Measurements from ENCODE around the gene ZNF32. TPM values are rescaled to one million over a fixed set of nuclear protein-coding genes. Genes with fewer than 3 reads are reported as not detected.
"Not testable (repeated sequence)": the region's sequence is repeated elsewhere in the genome, so short reads cannot be mapped to it uniquely, and the experiment has no call there.

ZNF32 gene
- total RNA-seq, 1 donor from 2014 or later: 48.8 TPM

DNA sequence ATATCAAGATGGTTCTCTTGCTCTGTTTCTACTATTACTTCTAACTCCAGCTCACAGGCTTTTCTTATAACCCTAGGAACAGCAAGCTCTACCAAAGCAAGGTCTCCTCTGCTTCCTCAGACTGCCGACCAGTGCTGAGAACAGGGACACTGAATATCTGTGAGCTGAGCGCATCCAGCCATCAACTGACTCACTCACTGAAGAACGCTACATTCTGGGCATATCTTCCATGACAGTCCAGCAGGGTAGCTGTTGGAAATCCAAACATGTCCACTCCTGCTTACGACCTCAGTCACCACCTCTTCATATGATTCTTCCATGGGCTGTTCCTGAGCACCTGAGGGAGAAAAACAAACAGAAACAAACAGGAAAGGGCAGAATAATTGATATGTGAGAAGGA lies 2.8 kb downstream of the ZNF32 start:
- no peak overlapping the region for H3K4me3 Mint-ChIP-seq (ENCODE audit: unreplicated experiment)
- H3K27ac Mint-ChIP-seq (ENCODE audit: unreplicated experiment): no peak overlapping the region
- no peaks in the 10 kb centered on the region for H3K27me3 Mint-ChIP-seq (ENCODE audit: unreplicated experiment)
- TF ChIP-seq, protein P1, sequence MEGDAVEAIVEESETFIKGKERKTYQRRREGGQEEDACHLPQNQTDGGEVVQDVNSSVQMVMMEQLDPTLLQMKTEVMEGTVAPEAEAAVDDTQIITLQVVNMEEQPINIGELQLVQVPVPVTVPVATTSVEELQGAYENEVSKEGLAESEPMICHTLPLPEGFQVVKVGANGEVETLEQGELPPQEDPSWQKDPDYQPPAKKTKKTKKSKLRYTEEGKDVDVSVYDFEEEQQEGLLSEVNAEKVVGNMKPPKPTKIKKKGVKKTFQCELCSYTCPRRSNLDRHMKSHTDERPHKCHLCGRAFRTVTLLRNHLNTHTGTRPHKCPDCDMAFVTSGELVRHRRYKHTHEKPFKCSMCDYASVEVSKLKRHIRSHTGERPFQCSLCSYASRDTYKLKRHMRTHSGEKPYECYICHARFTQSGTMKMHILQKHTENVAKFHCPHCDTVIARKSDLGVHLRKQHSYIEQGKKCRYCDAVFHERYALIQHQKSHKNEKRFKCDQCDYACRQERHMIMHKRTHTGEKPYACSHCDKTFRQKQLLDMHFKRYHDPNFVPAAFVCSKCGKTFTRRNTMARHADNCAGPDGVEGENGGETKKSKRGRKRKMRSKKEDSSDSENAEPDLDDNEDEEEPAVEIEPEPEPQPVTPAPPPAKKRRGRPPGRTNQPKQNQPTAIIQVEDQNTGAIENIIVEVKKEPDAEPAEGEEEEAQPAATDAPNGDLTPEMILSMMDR (IDR thresholded peaks at IDR 0.05): no peak
- peaks cover 22% of the 10 kb centered on the region for H3K9me3 Mint-ChIP-seq (ENCODE audit: unreplicated experiment)
- H3K36me3 Mint-ChIP-seq (ENCODE audit: unreplicated experiment): peaks cover 56% of the 10 kb centered on the region
- no peak for DNase-seq (ENCODE audit: extremely low spot score, unreplicated experiment)
- H3K4me1 Mint-ChIP-seq (ENCODE audit: unreplicated experiment): peaks cover 9% of the 10 kb centered on the region

DNA sequence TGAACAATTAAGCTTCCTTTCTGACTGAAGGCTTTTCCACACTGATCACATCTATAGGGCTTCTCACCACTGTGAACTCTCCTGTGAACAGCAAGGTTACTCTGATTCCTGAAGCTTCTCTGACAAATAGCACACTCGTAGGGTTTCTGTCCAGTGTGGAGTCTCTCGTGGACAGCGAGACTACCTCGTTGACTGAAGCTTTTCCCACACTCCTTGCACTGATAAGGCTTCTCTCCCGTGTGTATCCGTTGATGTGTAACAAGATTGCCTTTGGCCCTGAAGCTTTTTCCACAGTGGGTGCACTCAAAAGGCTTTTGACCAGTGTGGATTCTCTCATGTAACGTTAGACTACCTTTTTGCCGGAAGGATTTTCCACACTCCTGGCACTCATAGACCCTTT lies 4.4 kb downstream of the ZNF32 start:
- DNase-seq (ENCODE audit: extremely low spot score, unreplicated experiment): no peak
- Mint-ChIP-seq H3K27me3 (ENCODE audit: unreplicated experiment) (no peaks in the 10 kb centered on the region), H3K36me3 (ENCODE audit: unreplicated experiment) (peaks cover 54% of the 10 kb centered on the region), H3K9me3 (ENCODE audit: unreplicated experiment) (peaks cover 21% of the 10 kb centered on the region), H3K27ac (ENCODE audit: unreplicated experiment) (no peak overlapping the region), H3K4me1 (ENCODE audit: unreplicated experiment) (peaks cover 9% of the 10 kb centered on the region), H3K4me3 (ENCODE audit: unreplicated experiment) (no peak overlapping the region)
- TF ChIP-seq, protein P1 (IDR thresholded peaks at IDR 0.05): no peak

DNA sequence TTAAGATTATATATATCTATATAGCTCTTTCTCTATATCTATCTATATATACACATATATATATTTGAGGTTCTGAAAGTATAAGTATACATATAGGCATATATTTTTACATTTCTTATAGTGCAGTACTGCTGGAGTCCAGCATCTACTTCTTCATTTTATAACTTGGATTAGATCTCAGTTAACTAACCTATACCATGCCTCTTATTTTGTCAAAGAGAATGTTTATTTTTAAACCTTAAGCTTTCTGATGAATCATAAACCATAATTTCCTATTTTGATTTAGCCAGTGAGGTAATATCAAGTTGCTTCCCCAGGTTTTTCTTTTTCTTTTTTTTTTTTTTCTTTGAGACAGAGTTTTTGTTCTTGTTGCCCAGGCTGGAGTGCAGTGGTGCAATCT lies 8.1 kb downstream of the ZNF32 start:
- peaks cover 33% of the 10 kb centered on the region for H3K36me3 Mint-ChIP-seq (ENCODE audit: unreplicated experiment)
- peaks cover 21% of the 10 kb centered on the region for H3K9me3 Mint-ChIP-seq (ENCODE audit: unreplicated experiment)
- H3K4me3 Mint-ChIP-seq (ENCODE audit: unreplicated experiment): no peak overlapping the region
- TF ChIP-seq, protein P1 (IDR thresholded peaks at IDR 0.05): no peak
- no peak for DNase-seq (ENCODE audit: extremely low spot score, unreplicated experiment)
- H3K27me3 Mint-ChIP-seq (ENCODE audit: unreplicated experiment): peaks cover 8% of the 10 kb centered on the region
- H3K27ac Mint-ChIP-seq (ENCODE audit: unreplicated experiment): no peak overlapping the region
- H3K4me1 Mint-ChIP-seq (ENCODE audit: unreplicated experiment): no peaks in the 10 kb centered on the region

DNA sequence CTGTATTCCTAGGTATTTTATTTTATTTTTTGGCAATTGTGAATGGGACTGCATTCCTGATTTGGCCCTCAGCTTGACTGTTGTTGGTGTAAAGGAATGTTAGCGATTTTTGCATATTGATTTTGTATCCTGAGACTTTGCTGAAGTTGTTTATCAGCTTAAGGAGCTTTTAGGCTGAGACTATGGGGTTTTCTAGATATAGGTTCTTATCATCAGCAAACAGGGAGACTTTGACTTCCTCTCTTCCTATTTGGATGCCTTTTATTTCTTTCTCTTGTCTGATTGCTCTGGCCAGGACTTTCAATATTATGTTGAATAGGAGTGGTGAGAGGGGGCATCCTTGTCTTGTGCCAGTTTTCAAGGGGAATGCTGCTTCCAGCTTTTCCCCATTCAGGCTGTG lies 12.9 kb downstream of the ZNF32 start:
- not testable (repeated sequence) for H3K4me1 Mint-ChIP-seq (ENCODE audit: unreplicated experiment); H3K36me3 Mint-ChIP-seq (ENCODE audit: unreplicated experiment); H3K27ac Mint-ChIP-seq (ENCODE audit: unreplicated experiment); H3K4me3 Mint-ChIP-seq (ENCODE audit: unreplicated experiment); DNase-seq (ENCODE audit: extremely low spot score, unreplicated experiment)
- peaks cover 25% of the 10 kb centered on the region for H3K9me3 Mint-ChIP-seq (ENCODE audit: unreplicated experiment)
- H3K27me3 Mint-ChIP-seq (ENCODE audit: unreplicated experiment): peaks cover 16% of the 10 kb centered on the region

DNA sequence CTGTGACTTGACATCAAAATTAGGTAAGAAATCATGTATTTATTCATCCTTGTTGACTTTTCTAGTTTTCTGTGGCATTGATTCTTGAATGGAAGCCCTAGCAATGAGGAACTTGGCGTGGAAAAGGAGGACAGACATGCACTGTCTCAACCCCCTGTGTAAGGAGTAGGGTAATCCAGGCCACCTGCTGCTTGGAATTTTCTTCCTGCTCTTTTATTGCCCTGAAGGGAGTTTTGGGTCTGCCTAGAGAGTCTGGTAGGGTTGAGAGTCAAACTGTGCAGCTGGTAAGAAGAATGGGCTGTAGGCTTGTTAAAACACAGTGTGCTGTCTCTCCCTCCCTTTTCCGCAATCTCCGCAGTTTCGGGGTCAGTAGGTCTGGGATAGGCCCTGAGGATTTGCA lies 19.7 kb downstream of the ZNF32 start:
- Mint-ChIP-seq H3K27me3 (ENCODE audit: unreplicated experiment) (no peaks in the 10 kb centered on the region), H3K4me3 (ENCODE audit: unreplicated experiment) (no peak overlapping the region), H3K27ac (ENCODE audit: unreplicated experiment) (no peak overlapping the region), H3K4me1 (ENCODE audit: unreplicated experiment) (no peaks in the 10 kb centered on the region), H3K9me3 (ENCODE audit: unreplicated experiment) (peaks cover 2% of the 10 kb centered on the region), H3K36me3 (ENCODE audit: unreplicated experiment) (no peaks in the 10 kb centered on the region)
- DNase-seq (ENCODE audit: extremely low spot score, unreplicated experiment): no peak
- TF ChIP-seq, protein P1 (IDR thresholded peaks at IDR 0.05): no peak

DNA sequence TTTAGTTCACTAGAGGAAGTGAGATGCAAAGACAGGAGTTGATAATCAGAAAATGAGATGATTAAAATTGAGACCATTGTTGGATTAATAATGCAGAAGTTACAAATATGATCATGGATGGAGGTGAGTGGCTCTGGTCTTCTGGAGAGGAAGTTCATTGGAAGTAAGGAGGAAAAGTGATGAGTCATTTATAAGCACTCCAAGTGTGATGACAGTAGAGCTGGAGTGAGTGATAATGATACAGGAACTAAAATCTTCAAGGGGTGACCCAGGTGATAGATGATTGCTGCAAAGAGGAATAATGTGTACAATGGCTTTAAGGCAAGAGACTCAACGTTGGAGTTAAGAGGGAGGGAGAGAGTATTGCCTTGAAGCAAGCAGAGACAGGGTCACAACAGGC lies 20.7 kb downstream of the ZNF32 start:
- no peaks in the 10 kb centered on the region for H3K36me3 Mint-ChIP-seq (ENCODE audit: unreplicated experiment)
- no peaks in the 10 kb centered on the region for H3K27me3 Mint-ChIP-seq (ENCODE audit: unreplicated experiment)
- TF ChIP-seq, protein P1 (IDR thresholded peaks at IDR 0.05): no peak
- DNase-seq (ENCODE audit: extremely low spot score, unreplicated experiment): no peak
- no peak overlapping the region for H3K27ac Mint-ChIP-seq (ENCODE audit: unreplicated experiment)
- peaks cover 4% of the 10 kb centered on the region for H3K4me1 Mint-ChIP-seq (ENCODE audit: unreplicated experiment)
- H3K9me3 Mint-ChIP-seq (ENCODE audit: unreplicated experiment): peaks cover 5% of the 10 kb centered on the region
- H3K4me3 Mint-ChIP-seq (ENCODE audit: unreplicated experiment): no peak overlapping the region

Measured in osteocyte (in vitro differentiated cells).